ENCODE measurements around the gene HLA-DQA1.

DNA sequence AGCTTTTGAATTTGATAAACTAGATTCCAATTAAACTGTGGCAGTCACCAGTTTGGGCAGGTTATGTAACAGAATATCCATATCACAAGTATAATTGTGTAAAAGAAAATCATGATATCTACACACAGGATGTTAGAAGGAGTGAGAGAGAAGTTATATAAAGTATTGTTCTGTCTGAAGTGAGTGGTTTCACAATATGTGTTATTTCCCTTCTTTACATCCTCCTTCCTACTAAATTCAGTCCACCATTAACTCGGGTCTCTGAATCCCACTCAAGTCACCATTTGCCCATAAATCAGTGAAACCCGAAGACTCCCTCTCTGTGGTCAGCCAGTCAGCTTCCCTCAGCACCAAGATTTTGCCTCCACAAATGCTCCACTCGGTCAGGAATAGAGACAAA is 28.5 kb downstream of the HLA-DQA1 start:
- TF ChIP-seq CTCF (conservative IDR thresholded peaks at IDR 0.05) = no peak
- no peak for TF ChIP-seq EZH2 (IDR thresholded peaks at IDR 0.05; ENCODE audit: low read depth)

All from PC-9 (cell line).